ENCODE data around the gene TSPAN1.

The TSPAN1 gene

GRCh38 chr1:46180082-46180616, 5.3 kb downstream of the TSPAN1 start:
- DNase-seq: peak; percentile 90
- no peak overlapping the region for H3K4me3 ChIP-seq (ENCODE audit: low read depth, low read length)
- no peaks in the 10 kb centered on the region for H3K27me3 ChIP-seq (ENCODE audit: insufficient read depth, low read depth, severe bottlenecking)
- no peaks in the 10 kb centered on the region for H3K36me3 ChIP-seq
- TF ChIP-seq CTCF (IDR thresholded peaks at IDR 0.05; ENCODE audit: low read depth, low read length): peak; percentile 81
- no peaks in the 10 kb centered on the region for H3K9me3 ChIP-seq (ENCODE audit: severe bottlenecking)
- H3K27ac ChIP-seq: no peak overlapping the region

- Histone ChIP-seq H3K4me3 (ENCODE audit: low read depth, low read length) (no peak overlapping the region), H3K9me3 (ENCODE audit: severe bottlenecking) (no peaks in the 10 kb centered on the region)
Measured at GRCh38 chr1:46181343-46182260, 6.7 kb downstream of the TSPAN1 start.

GRCh38 chr1:46183079-46183847, 8.4 kb downstream of the TSPAN1 start:
- Histone ChIP-seq H3K36me3 (no peaks in the 10 kb centered on the region), H3K9me3 (ENCODE audit: severe bottlenecking) (no peaks in the 10 kb centered on the region), H3K27ac (peak overlapping the region; percentile 9; the same call in 1 of the 2 replicates), H3K27me3 (ENCODE audit: insufficient read depth, low read depth, severe bottlenecking) (no peaks in the 10 kb centered on the region), H3K4me3 (ENCODE audit: low read depth, low read length) (no peak overlapping the region)
- no peak for TF ChIP-seq CTCF (IDR thresholded peaks at IDR 0.05; ENCODE audit: low read depth, low read length)
- peak; percentile 32 for DNase-seq

More at GRCh38 chr1:46181343-46182260, 6.7 kb downstream of the TSPAN1 start:
- Histone ChIP-seq H3K36me3 (no peaks in the 10 kb centered on the region), H3K27me3 (ENCODE audit: insufficient read depth, low read depth, severe bottlenecking) (no peaks in the 10 kb centered on the region), H3K27ac (no peak overlapping the region)
- DNase-seq: no peak
- no peak for TF ChIP-seq CTCF (IDR thresholded peaks at IDR 0.05; ENCODE audit: low read depth, low read length)

GRCh38 chr1:46183926-46184557, 9.2 kb downstream of the TSPAN1 start:
- H3K9me3 ChIP-seq (ENCODE audit: severe bottlenecking): no peaks in the 10 kb centered on the region
- TF ChIP-seq CTCF (IDR thresholded peaks at IDR 0.05; ENCODE audit: low read depth, low read length): no peak
- no peaks in the 10 kb centered on the region for H3K27me3 ChIP-seq (ENCODE audit: insufficient read depth, low read depth, severe bottlenecking)
- H3K27ac ChIP-seq: no peak overlapping the region
- no peak for DNase-seq
- no peaks in the 10 kb centered on the region for H3K36me3 ChIP-seq
- H3K4me3 ChIP-seq (ENCODE audit: low read depth, low read length): no peak overlapping the region

GRCh38 chr1:46184920-46185658, 10.2 kb downstream of the TSPAN1 start:
- Histone ChIP-seq H3K27ac (no peak overlapping the region), H3K9me3 (ENCODE audit: severe bottlenecking) (no peaks in the 10 kb centered on the region), H3K4me3 (ENCODE audit: low read depth, low read length) (no peak overlapping the region), H3K27me3 (ENCODE audit: insufficient read depth, low read depth, severe bottlenecking) (no peaks in the 10 kb centered on the region), H3K36me3 (peaks cover 5% of the 10 kb centered on the region)
- TF ChIP-seq CTCF (IDR thresholded peaks at IDR 0.05; ENCODE audit: low read depth, low read length): no peak
- DNase-seq: no peak
